ENCODE data around the gene PPL.
"Not testable (repeated sequence)": the region's sequence is repeated elsewhere in the genome, so short reads cannot be mapped to it uniquely, and the experiment has no call there.

GRCh38 chr16:4963527-4963926 lies 26.6 kb upstream of the PPL start:
- TF ChIP-seq CTCF (IDR thresholded peaks at IDR 0.05; ENCODE audit: low read length); EZH2 (IDR thresholded peaks at IDR 0.05; ENCODE audit: borderline replicate concordance, low read length): not testable (repeated sequence)

Data from OCI-LY1 (cell line).